Measurements from ENCODE around the gene ATXN7L3. TPM values are rescaled to one million over a fixed set of nuclear protein-coding genes. Genes with fewer than 3 reads are reported as not detected.
A peak's percentile ranks its signal among the peaks of the same experiment; 100 is the strongest.
"Not testable (repeated sequence)": the region's sequence is repeated elsewhere in the genome, so short reads cannot be mapped to it uniquely, and the experiment has no call there.

Gene ATXN7L3
- total RNA-seq, result 36.3 TPM
- polyA plus RNA-seq, result 53.3 TPM
- long read RNA-seq, donor 1, result 0 reads
- long read RNA-seq, donor 2, result 0 reads
- long read RNA-seq, donor 3, partial matches to known transcripts, result 21 of 24 reads
- long read RNA-seq, donor 3, other reads (novel, unspliced or antisense), result 0 of 24 reads
- long read RNA-seq, donor 4, partial matches to known transcripts, result 0 of 5 reads
- long read RNA-seq, donor 4, other reads (novel, unspliced or antisense), result 0 of 5 reads
- long read RNA-seq, donor 5, partial matches to known transcripts, result 0 of 4 reads
- long read RNA-seq, donor 5, other reads (novel, unspliced or antisense), result 0 of 4 reads
- long read RNA-seq, donor 6, transcript ATXN7L3-205 (13 exons, 1,341 nt), result major isoform, 5 of 5 reads
- long read RNA-seq, donor 6, partial matches to known transcripts, result 0 of 5 reads
- long read RNA-seq, donor 6, other reads (novel, unspliced or antisense), result 0 of 5 reads
- long read RNA-seq, donor 7, result 0 reads
- long read RNA-seq, donor 8, partial matches to known transcripts, result 0 of 2 reads
- long read RNA-seq, donor 8, other reads (novel, unspliced or antisense), result 0 of 2 reads
- long read RNA-seq, donor 9, partial matches to known transcripts, result 0 of 1 reads
- long read RNA-seq, donor 9, other reads (novel, unspliced or antisense), result 0 of 1 reads
- long read RNA-seq, donor 10, transcript ATXN7L3-205 (13 exons, 1,341 nt), result major isoform, 6 of 6 reads
- long read RNA-seq, donor 10, partial matches to known transcripts, result 0 of 6 reads
- long read RNA-seq, donor 10, other reads (novel, unspliced or antisense), result 0 of 6 reads

- Histone ChIP-seq H3K4me3 (ENCODE audit: low read length in 2 of 2) (peak within 1 kb of the TSS; percentile 84 to 88), H3K27ac (ENCODE audit: low read depth in 1 of 2, low read length in 1 of 2) (peak within 1 kb of the TSS; percentile 96), H3K27me3 (ENCODE audit: control insufficient read depth in 2 of 2, insufficient read depth in 1 of 2, low read length in 1 of 2) (no peaks in the 10 kb centered on the region), H3K36me3 (ENCODE audit: control insufficient read depth in 2 of 2, insufficient read depth in 2 of 2, low read length in 1 of 2) (peaks cover 28% of the 10 kb centered on the region in 2 donors), H3K9me3 (ENCODE audit: control insufficient read depth in 2 of 2, insufficient read depth in 1 of 2, low read length in 1 of 2) (peaks cover 0 to 4% of the 10 kb centered on the region in 2 donors), H3K4me1 (ENCODE audit: control insufficient read depth in 2 of 2, insufficient read depth in 2 of 2, low read length in 2 of 2) (peaks cover 22 to 33% of the 10 kb centered on the region in 2 donors)
- WGBS, result under 1% methylated on average over 119 of the region's 126 CpGs
- peak; percentile 89 to 99 (median 98) for DNase-seq (ENCODE audit: low read depth in 6 of 9, low spot score in 9 of 9)
These were observed at the start of gene ATXN7L3 for GRCh38 chr17:44199553-44200477. ATXN7L3 (minus strand) TSS chr17:44199884; CDS start chr17:44198070, 1,814 bp downstream.

- peaks cover 0 to 3% of the 10 kb centered on the region in 2 donors for H3K9me3 ChIP-seq (ENCODE audit: control insufficient read depth in 2 of 2, insufficient read depth in 1 of 2, low read length in 1 of 2)
- no peak overlapping the region for H3K4me3 ChIP-seq (ENCODE audit: low read length in 2 of 2)
- no peak for DNase-seq (ENCODE audit: low read depth in 6 of 9, low spot score in 9 of 9)
- no peak overlapping the region for H3K27ac ChIP-seq (ENCODE audit: low read depth in 1 of 2, low read length in 1 of 2)
- 96% methylated on average over 10 of the region's 10 CpGs for WGBS
- no peaks in the 10 kb centered on the region for H3K27me3 ChIP-seq (ENCODE audit: control insufficient read depth in 2 of 2, insufficient read depth in 1 of 2, low read length in 1 of 2)
- H3K4me1 ChIP-seq (ENCODE audit: control insufficient read depth in 2 of 2, insufficient read depth in 2 of 2, low read length in 2 of 2), result peaks cover 2 to 25% of the 10 kb centered on the region in 2 donors
- H3K36me3 ChIP-seq (ENCODE audit: control insufficient read depth in 2 of 2, insufficient read depth in 2 of 2, low read length in 1 of 2), result no peaks in the 10 kb centered on the region
These were observed 48.4 kb upstream of the ATXN7L3 start for GRCh38 chr17:44247876-44248736.

- H3K27me3 ChIP-seq (ENCODE audit: control insufficient read depth in 2 of 2, insufficient read depth in 1 of 2, low read length in 1 of 2), result no peaks in the 10 kb centered on the region
- H3K9me3 ChIP-seq (ENCODE audit: control insufficient read depth in 2 of 2, insufficient read depth in 1 of 2, low read length in 1 of 2), result peaks cover 0 to 3% of the 10 kb centered on the region in 2 donors
- no peak overlapping the region for H3K4me3 ChIP-seq (ENCODE audit: low read length in 2 of 2)
- peaks cover 2 to 25% of the 10 kb centered on the region in 2 donors for H3K4me1 ChIP-seq (ENCODE audit: control insufficient read depth in 2 of 2, insufficient read depth in 2 of 2, low read length in 2 of 2)
- H3K27ac ChIP-seq (ENCODE audit: low read depth in 1 of 2, low read length in 1 of 2), result no peak overlapping the region
- no peaks in the 10 kb centered on the region for H3K36me3 ChIP-seq (ENCODE audit: control insufficient read depth in 2 of 2, insufficient read depth in 2 of 2, low read length in 1 of 2)
- WGBS, result 97% methylated on average over 7 of the region's 7 CpGs
- DNase-seq (ENCODE audit: low read depth in 6 of 9, low spot score in 9 of 9), result no peak
These were observed 47.8 kb upstream of the ATXN7L3 start for GRCh38 chr17:44247440-44247841.

DNA sequence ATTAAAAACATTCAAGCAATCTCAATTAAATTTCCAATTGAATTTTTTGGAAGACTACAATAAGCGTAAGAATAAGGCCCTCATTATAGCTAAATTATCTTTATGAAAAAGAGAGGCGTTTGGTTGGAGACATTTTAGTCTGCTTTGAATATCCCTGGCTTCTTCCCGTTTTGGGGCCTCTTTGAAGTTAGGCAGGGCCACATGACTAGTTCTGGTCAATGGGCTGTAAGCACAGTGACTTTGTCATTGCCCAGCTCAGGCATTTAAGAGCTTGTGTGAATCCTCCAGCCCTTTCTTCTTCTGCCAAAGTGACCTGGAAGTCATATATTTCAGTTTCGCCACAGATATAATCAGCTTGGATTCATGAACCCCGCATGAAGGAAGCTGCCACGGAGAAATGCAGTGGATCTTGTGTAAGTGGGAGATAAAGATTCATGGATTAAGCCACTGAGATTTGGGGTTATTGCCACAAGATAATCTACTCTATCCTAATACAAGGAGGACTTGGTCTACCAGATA, 41.5 kb upstream of the ATXN7L3 start:
- no peak for DNase-seq (ENCODE audit: low read depth in 6 of 9, low spot score in 9 of 9)
- no peaks in the 10 kb centered on the region for H3K9me3 ChIP-seq (ENCODE audit: control insufficient read depth in 2 of 2, insufficient read depth in 1 of 2, low read length in 1 of 2)
- WGBS, result 71% methylated on average over 6 of the region's 6 CpGs
- no peaks in the 10 kb centered on the region for H3K36me3 ChIP-seq (ENCODE audit: control insufficient read depth in 2 of 2, insufficient read depth in 2 of 2, low read length in 1 of 2)
- H3K27me3 ChIP-seq (ENCODE audit: control insufficient read depth in 2 of 2, insufficient read depth in 1 of 2, low read length in 1 of 2), result peaks cover 0 to 3% of the 10 kb centered on the region in 2 donors
- peaks cover 0 to 2% of the 10 kb centered on the region in 2 donors for H3K4me1 ChIP-seq (ENCODE audit: control insufficient read depth in 2 of 2, insufficient read depth in 2 of 2, low read length in 2 of 2)
- H3K4me3 ChIP-seq (ENCODE audit: low read length in 2 of 2), result no peak overlapping the region
- H3K27ac ChIP-seq (ENCODE audit: low read depth in 1 of 2, low read length in 1 of 2), result no peak overlapping the region

DNA sequence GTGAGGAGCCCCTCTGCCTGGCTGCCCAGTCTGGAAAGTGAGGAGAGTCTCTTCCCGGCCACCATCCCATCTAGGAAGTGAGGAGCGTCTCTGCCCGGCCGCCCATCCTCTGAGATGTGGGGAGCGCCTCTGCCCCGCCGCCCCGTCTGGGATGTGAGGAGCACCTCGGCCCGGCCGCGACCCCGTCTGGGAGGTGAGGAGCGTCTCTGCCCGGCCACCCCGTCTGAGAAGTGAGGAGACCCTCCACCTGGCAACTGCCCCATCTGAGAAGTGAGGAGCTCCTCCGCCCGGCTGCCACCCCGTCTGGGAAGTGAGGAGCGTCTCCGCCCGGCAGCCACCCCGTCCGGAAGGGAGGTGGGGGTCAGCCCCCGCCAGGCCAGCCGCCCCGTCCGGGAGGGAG, 38.2 kb upstream of the ATXN7L3 start:
- H3K27ac ChIP-seq (ENCODE audit: low read depth in 1 of 2, low read length in 1 of 2); H3K36me3 ChIP-seq (ENCODE audit: control insufficient read depth in 2 of 2, insufficient read depth in 2 of 2, low read length in 1 of 2); H3K4me3 ChIP-seq (ENCODE audit: low read length in 2 of 2); H3K4me1 ChIP-seq (ENCODE audit: control insufficient read depth in 2 of 2, insufficient read depth in 2 of 2, low read length in 2 of 2); DNase-seq (ENCODE audit: low read depth in 6 of 9, low spot score in 9 of 9); H3K9me3 ChIP-seq (ENCODE audit: control insufficient read depth in 2 of 2, insufficient read depth in 1 of 2, low read length in 1 of 2); H3K27me3 ChIP-seq (ENCODE audit: control insufficient read depth in 2 of 2, insufficient read depth in 1 of 2, low read length in 1 of 2): not testable (repeated sequence)
- 96% methylated on average over 25 of the region's 28 CpGs for WGBS

GRCh38 chr17:44236444-44236991, 36.8 kb upstream of the ATXN7L3 start:
- DNase-seq (ENCODE audit: low read depth in 6 of 9, low spot score in 9 of 9), result no peak
- H3K27ac ChIP-seq (ENCODE audit: low read depth in 1 of 2, low read length in 1 of 2), result no peak overlapping the region
- H3K9me3 ChIP-seq (ENCODE audit: control insufficient read depth in 2 of 2, insufficient read depth in 1 of 2, low read length in 1 of 2), result no peaks in the 10 kb centered on the region
- H3K4me3 ChIP-seq (ENCODE audit: low read length in 2 of 2), result no peak overlapping the region
- H3K36me3 ChIP-seq (ENCODE audit: control insufficient read depth in 2 of 2, insufficient read depth in 2 of 2, low read length in 1 of 2), result no peaks in the 10 kb centered on the region
- H3K4me1 ChIP-seq (ENCODE audit: control insufficient read depth in 2 of 2, insufficient read depth in 2 of 2, low read length in 2 of 2), result no peaks in the 10 kb centered on the region
- peaks cover 0 to 3% of the 10 kb centered on the region in 2 donors for H3K27me3 ChIP-seq (ENCODE audit: control insufficient read depth in 2 of 2, insufficient read depth in 1 of 2, low read length in 1 of 2)
- 92% methylated on average over 5 of the region's 5 CpGs for whole genome bisulfite sequencing

DNA sequence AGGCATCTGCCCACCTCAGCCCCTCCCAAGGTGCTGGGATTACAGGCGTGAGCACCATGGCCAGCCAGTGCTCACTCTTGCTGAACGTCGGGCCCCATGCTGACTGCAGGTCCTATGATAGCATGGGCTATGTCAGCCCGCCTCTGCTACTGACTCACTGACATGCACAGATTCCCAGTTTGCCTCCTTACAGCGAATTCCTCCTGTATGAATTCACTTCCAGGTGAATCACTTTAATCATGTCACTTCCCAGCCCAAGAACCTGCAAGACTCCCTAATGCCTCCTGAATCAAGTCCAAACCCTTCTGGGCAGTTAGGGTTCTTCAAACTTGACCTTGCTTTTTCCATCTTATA, 35.9 kb upstream of the ATXN7L3 start:
- Histone ChIP-seq H3K36me3 (ENCODE audit: control insufficient read depth in 2 of 2, insufficient read depth in 2 of 2, low read length in 1 of 2) (no peaks in the 10 kb centered on the region), H3K27me3 (ENCODE audit: control insufficient read depth in 2 of 2, insufficient read depth in 1 of 2, low read length in 1 of 2) (peaks cover 0 to 3% of the 10 kb centered on the region in 2 donors), H3K4me1 (ENCODE audit: control insufficient read depth in 2 of 2, insufficient read depth in 2 of 2, low read length in 2 of 2) (no peaks in the 10 kb centered on the region), H3K27ac (ENCODE audit: low read depth in 1 of 2, low read length in 1 of 2) (no peak overlapping the region), H3K9me3 (ENCODE audit: control insufficient read depth in 2 of 2, insufficient read depth in 1 of 2, low read length in 1 of 2) (no peaks in the 10 kb centered on the region), H3K4me3 (ENCODE audit: low read length in 2 of 2) (no peak overlapping the region)
- WGBS, result 96% methylated on average over 5 of the region's 5 CpGs
- no peak for DNase-seq (ENCODE audit: low read depth in 6 of 9, low spot score in 9 of 9)

- Histone ChIP-seq H3K27ac (ENCODE audit: low read depth in 1 of 2, low read length in 1 of 2) (no peak overlapping the region), H3K4me3 (ENCODE audit: low read length in 2 of 2) (no peak overlapping the region), H3K4me1 (ENCODE audit: control insufficient read depth in 2 of 2, insufficient read depth in 2 of 2, low read length in 2 of 2) (no peaks in the 10 kb centered on the region), H3K9me3 (ENCODE audit: control insufficient read depth in 2 of 2, insufficient read depth in 1 of 2, low read length in 1 of 2) (no peaks in the 10 kb centered on the region), H3K36me3 (ENCODE audit: control insufficient read depth in 2 of 2, insufficient read depth in 2 of 2, low read length in 1 of 2) (no peaks in the 10 kb centered on the region), H3K27me3 (ENCODE audit: control insufficient read depth in 2 of 2, insufficient read depth in 1 of 2, low read length in 1 of 2) (peaks cover 0 to 3% of the 10 kb centered on the region in 2 donors)
- DNase-seq (ENCODE audit: low read depth in 6 of 9, low spot score in 9 of 9), result no peak
- 94% methylated on average over 5 of the region's 5 CpGs for WGBS
These were observed 33.9 kb upstream of the ATXN7L3 start for GRCh38 chr17:44233582-44233981.

All from thymus (tissue), 14 donors.